ENCODE results near the gene TMEFF1.

GRCh38 chr9:100573655-100574260 is 100.8 kb downstream of the TMEFF1 start:
- TF ChIP-seq CTCF (conservative IDR thresholded peaks at IDR 0.05) (no peak), ZFX (IDR thresholded peaks at IDR 0.05) (no peak)

Data from C4-2B (cell line).